ENCODE data around the gene MAML2.

- no peak for TF ChIP-seq CTCF (IDR thresholded peaks at IDR 0.05)
- TF ChIP-seq POLR2A (IDR thresholded peaks at IDR 0.05) = no peak
These were observed 165.8 kb downstream of the MAML2 start for GRCh38 chr11:96177146-96177545.

Data from esophagus squamous epithelium (tissue), 4 donors.